Measurements from ENCODE around the gene BAIAP2L1. TPM values are rescaled to one million over a fixed set of nuclear protein-coding genes. Genes with fewer than 3 reads are reported as not detected.

Gene BAIAP2L1
- polyA plus RNA-seq, 1 donor (not counting 4 experiments of a cell fraction or from before 2014, with no cell fraction given): 41.7 TPM

- H3K4me2 ChIP-seq (ENCODE audit: control insufficient read depth, extremely low read depth, insufficient read depth, low read depth, low read length): no peak overlapping the region
- no peak overlapping the region for H3K4me3 ChIP-seq (ENCODE audit: control insufficient read depth in 2 of 3, extremely low read depth in 1 of 3, insufficient read depth in 2 of 3, low read depth in 1 of 3, low read length in 3 of 3)
- H3K9me1 ChIP-seq (ENCODE audit: control insufficient read depth, extremely low read depth, insufficient read depth, low read length): no peaks in the 10 kb centered on the region
- no peak overlapping the region for H2AFZ ChIP-seq (ENCODE audit: control insufficient read depth, low read length)
- no peak overlapping the region for H3K9ac ChIP-seq (ENCODE audit: control insufficient read depth, extremely low read depth, insufficient read depth, low read length)
- dilution Hi-C loops (cut with MboI; ENCODE audit: extremely low pct_ligation_motif_present, low sequenced_read_pairs): no loop called here
- DNase-seq (ENCODE audit: low read depth, low spot score) (no peak), FAIRE-seq (no peak)
- H3K36me3 ChIP-seq (ENCODE audit: control insufficient read depth in 2 of 2, extremely low read depth in 1 of 2, insufficient read depth in 2 of 2, low read length in 2 of 2): peaks cover 42 to 49% of the 10 kb centered on the region in 2 experiments
- H3K9me3 ChIP-seq (ENCODE audit: control insufficient read depth, low read depth, low read length): no peaks in the 10 kb centered on the region
- H3K79me2 ChIP-seq (ENCODE audit: control insufficient read depth, insufficient read depth, low read length): peaks cover 2% of the 10 kb centered on the region
- H3K27ac ChIP-seq (ENCODE audit: control insufficient read depth, insufficient read depth, low read length): no peak overlapping the region
- no peaks in the 10 kb centered on the region for H3K4me1 ChIP-seq (ENCODE audit: control insufficient read depth, extremely low read depth, insufficient read depth, low read length)
- H4K20me1 ChIP-seq (ENCODE audit: control insufficient read depth, extremely low read depth, insufficient read depth, low read length): no peaks in the 10 kb centered on the region
- no peaks in the 10 kb centered on the region for H3K27me3 ChIP-seq (ENCODE audit: control insufficient read depth, extremely low read depth, insufficient read depth, low read length)
- TF ChIP-seq EZH2 (IDR thresholded peaks at IDR 0.05; ENCODE audit: low read length) (no peak), CTCF (optimal IDR thresholded peaks at IDR 0.05 in 1 of 3, IDR thresholded peaks at IDR 0.05 in 1 of 3, conservative IDR thresholded peaks at IDR 0.05 in 1 of 3; ENCODE audit: extremely low read depth in 1 of 3, insufficient read depth in 2 of 3, low read length in 3 of 3) (no peak)
Observed at GRCh38 chr7:98301693-98302470, 99.0 kb downstream of the BAIAP2L1 start.

- no peak overlapping the region for H3K27ac ChIP-seq (ENCODE audit: control insufficient read depth, insufficient read depth, low read length)
- no peaks in the 10 kb centered on the region for H3K9me1 ChIP-seq (ENCODE audit: control insufficient read depth, extremely low read depth, insufficient read depth, low read length)
- dilution Hi-C loops (cut with MboI; ENCODE audit: extremely low pct_ligation_motif_present, low sequenced_read_pairs): no loop called here
- no peak overlapping the region for H3K9ac ChIP-seq (ENCODE audit: control insufficient read depth, extremely low read depth, insufficient read depth, low read length)
- H3K4me1 ChIP-seq (ENCODE audit: control insufficient read depth, extremely low read depth, insufficient read depth, low read length): peaks cover under 1% of the 10 kb centered on the region
- DNase-seq (ENCODE audit: low read depth, low spot score) (no peak), FAIRE-seq (no peak)
- H3K27me3 ChIP-seq (ENCODE audit: control insufficient read depth, extremely low read depth, insufficient read depth, low read length): no peaks in the 10 kb centered on the region
- H2AFZ ChIP-seq (ENCODE audit: control insufficient read depth, low read length): no peak overlapping the region
- peaks cover 2% of the 10 kb centered on the region for H3K79me2 ChIP-seq (ENCODE audit: control insufficient read depth, insufficient read depth, low read length)
- no peak for TF ChIP-seq CTCF (optimal IDR thresholded peaks at IDR 0.05 in 1 of 3, IDR thresholded peaks at IDR 0.05 in 1 of 3, conservative IDR thresholded peaks at IDR 0.05 in 1 of 3; ENCODE audit: extremely low read depth in 1 of 3, insufficient read depth in 2 of 3, low read length in 3 of 3)
- no peak for TF ChIP-seq EZH2 (IDR thresholded peaks at IDR 0.05; ENCODE audit: low read length)
- H3K4me2 ChIP-seq (ENCODE audit: control insufficient read depth, extremely low read depth, insufficient read depth, low read depth, low read length): no peak overlapping the region
- no peaks in the 10 kb centered on the region for H3K9me3 ChIP-seq (ENCODE audit: control insufficient read depth, low read depth, low read length)
- H4K20me1 ChIP-seq (ENCODE audit: control insufficient read depth, extremely low read depth, insufficient read depth, low read length): peaks cover under 1% of the 10 kb centered on the region
- H3K36me3 ChIP-seq (ENCODE audit: control insufficient read depth in 2 of 2, extremely low read depth in 1 of 2, insufficient read depth in 2 of 2, low read length in 2 of 2): peaks cover 43 to 44% of the 10 kb centered on the region in 2 experiments
- H3K4me3 ChIP-seq (ENCODE audit: control insufficient read depth in 2 of 3, extremely low read depth in 1 of 3, insufficient read depth in 2 of 3, low read depth in 1 of 3, low read length in 3 of 3): no peak overlapping the region
Observed at GRCh38 chr7:98300595-98301372, 100.1 kb downstream of the BAIAP2L1 start.

Measured in keratinocyte (primary cell).